ENCODE data around the gene DCAF17.

Gene DCAF17

DNA sequence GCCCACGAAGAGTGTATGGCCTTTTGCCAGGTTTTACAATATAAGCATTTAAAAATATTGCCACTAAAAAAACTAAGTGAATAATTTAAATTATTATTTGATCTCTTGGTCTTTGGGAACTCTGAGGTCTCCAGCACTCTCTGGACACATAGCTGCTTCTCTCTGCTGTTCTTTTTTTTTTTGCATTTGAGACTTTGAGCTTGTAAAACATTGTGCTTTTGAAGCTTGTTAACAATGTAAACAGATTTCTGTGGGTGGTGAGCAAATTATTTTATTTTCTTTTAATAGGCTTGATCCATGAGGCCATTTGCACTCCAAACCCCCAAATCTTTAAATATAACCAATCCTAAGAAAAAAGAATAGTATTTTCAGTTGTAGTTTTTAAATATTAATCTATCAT, 42.0 kb downstream of the DCAF17 start:
- TF ChIP-seq ZFP30 (CRISPR knock-in tag; IDR thresholded peaks at IDR 0.05) = no peak
- no peak for TF ChIP-seq TOX (CRISPR knock-in tag; IDR thresholded peaks at IDR 0.05; ENCODE audit: borderline replicate concordance)
- TF ChIP-seq PATZ1 (CRISPR knock-in tag; IDR thresholded peaks at IDR 0.05; ENCODE audit: borderline replicate concordance) = no peak
- TF ChIP-seq ESRRG (CRISPR knock-in tag; IDR thresholded peaks at IDR 0.05) = no peak
- no peak for TF ChIP-seq ISL1 (CRISPR knock-in tag; IDR thresholded peaks at IDR 0.05)
- TF ChIP-seq GLIS3 (CRISPR knock-in tag; IDR thresholded peaks at IDR 0.05) = no peak
- TF ChIP-seq CREB5 (CRISPR knock-in tag; IDR thresholded peaks at IDR 0.05; ENCODE audit: low read depth) = no peak
- TF ChIP-seq RARB (CRISPR knock-in tag; IDR thresholded peaks at IDR 0.05) = no peak
- no peak for TF ChIP-seq PPARA (CRISPR knock-in tag; IDR thresholded peaks at IDR 0.05; ENCODE audit: borderline replicate concordance)
- TF ChIP-seq, protein P1, sequence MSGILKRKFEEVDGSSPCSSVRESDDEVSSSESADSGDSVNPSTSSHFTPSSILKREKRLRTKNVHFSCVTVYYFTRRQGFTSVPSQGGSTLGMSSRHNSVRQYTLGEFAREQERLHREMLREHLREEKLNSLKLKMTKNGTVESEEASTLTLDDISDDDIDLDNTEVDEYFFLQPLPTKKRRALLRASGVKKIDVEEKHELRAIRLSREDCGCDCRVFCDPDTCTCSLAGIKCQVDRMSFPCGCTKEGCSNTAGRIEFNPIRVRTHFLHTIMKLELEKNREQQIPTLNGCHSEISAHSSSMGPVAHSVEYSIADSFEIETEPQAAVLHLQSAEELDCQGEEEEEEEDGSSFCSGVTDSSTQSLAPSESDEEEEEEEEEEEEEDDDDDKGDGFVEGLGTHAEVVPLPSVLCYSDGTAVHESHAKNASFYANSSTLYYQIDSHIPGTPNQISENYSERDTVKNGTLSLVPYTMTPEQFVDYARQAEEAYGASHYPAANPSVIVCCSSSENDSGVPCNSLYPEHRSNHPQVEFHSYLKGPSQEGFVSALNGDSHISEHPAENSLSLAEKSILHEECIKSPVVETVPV (CRISPR knock-in tag; IDR thresholded peaks at IDR 0.05) = no peak
- no peak for TF ChIP-seq ZFP3 (CRISPR knock-in tag; IDR thresholded peaks at IDR 0.05)
- no peak for TF ChIP-seq TCF4 (CRISPR knock-in tag; IDR thresholded peaks at IDR 0.05; ENCODE audit: borderline replicate concordance)
- TF ChIP-seq SNAI2 (CRISPR knock-in tag; IDR thresholded peaks at IDR 0.05) = no peak
- TF ChIP-seq TSHZ2 (CRISPR knock-in tag; IDR thresholded peaks at IDR 0.05) = no peak
- TF ChIP-seq CSDC2 (CRISPR knock-in tag; IDR thresholded peaks at IDR 0.05) = no peak
- no peak for TF ChIP-seq ZNF8 (CRISPR knock-in tag; IDR thresholded peaks at IDR 0.05)
- no peak for ATAC-seq

DNA sequence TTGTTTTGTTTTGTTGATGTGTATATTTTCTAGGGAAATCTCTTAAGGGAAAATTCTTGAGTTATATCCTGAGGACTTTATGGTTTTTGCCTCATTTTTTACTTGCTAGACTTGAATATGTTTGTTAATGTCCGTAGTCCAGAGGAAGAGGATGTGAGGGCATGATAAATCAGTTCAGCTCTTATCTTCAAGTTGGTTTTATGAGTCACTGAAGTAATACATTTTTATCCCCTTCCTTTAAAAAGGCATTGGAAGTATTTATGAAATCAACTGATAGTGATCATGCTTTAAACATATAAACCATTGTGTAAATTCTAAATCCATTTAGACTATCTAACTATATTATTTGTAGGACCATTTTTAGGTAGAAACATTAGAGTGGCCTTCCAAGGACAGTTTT, 44.3 kb downstream of the DCAF17 start:
- peak; percentile 61 for TF ChIP-seq ISL1 (CRISPR knock-in tag; IDR thresholded peaks at IDR 0.05)
- no peak for TF ChIP-seq GLIS3 (CRISPR knock-in tag; IDR thresholded peaks at IDR 0.05)
- ATAC-seq = no peak

GRCh38 chr2:171479154-171479814, 45.3 kb downstream of the DCAF17 start:
- TF ChIP-seq ZNF565 (CRISPR knock-in tag; conservative IDR thresholded peaks at IDR 0.05; ENCODE audit: low read depth) (no peak), ARNTL (CRISPR knock-in tag; IDR thresholded peaks at IDR 0.05; ENCODE audit: borderline replicate concordance, low read depth) (no peak)
- peak; percentile 34; the same call in 1 of the 3 replicates for ATAC-seq

- no peak for TF ChIP-seq BACH2 (CRISPR knock-in tag; IDR thresholded peaks at IDR 0.05; ENCODE audit: borderline replicate concordance)
- TF ChIP-seq PATZ1 (CRISPR knock-in tag; IDR thresholded peaks at IDR 0.05; ENCODE audit: borderline replicate concordance) = no peak
- TF ChIP-seq, protein P1 (CRISPR knock-in tag; IDR thresholded peaks at IDR 0.05) = no peak
- no peak for TF ChIP-seq GLIS3 (CRISPR knock-in tag; IDR thresholded peaks at IDR 0.05)
- no peak for TF ChIP-seq SNAI2 (CRISPR knock-in tag; IDR thresholded peaks at IDR 0.05)
- TF ChIP-seq ZNF70 (CRISPR knock-in tag; IDR thresholded peaks at IDR 0.05) = no peak
- ATAC-seq = no peak
These were observed 46.9 kb downstream of the DCAF17 start for GRCh38 chr2:171480908-171481307.
